Spleen (tissue), 11 donors: ENCODE data around the gene HOXD13. TPM values are rescaled to one million over a fixed set of nuclear protein-coding genes. Genes with fewer than 3 reads are reported as not detected.

ENCODE experiments used
- DNase-seq: peaks from one replicate; pipeline ENCODE4 v3.0.0-alpha.2; 2020
- H3K27ac ChIP-seq, 8 donors: fragments of 200-600 bp; sonication (generic) in 7 of 8; 1 replicate in 4 of 8; 2 replicates in 4 of 8; pipeline versions ENCODE4 v1.5.0 to v1.8.0; 2016 to 2021; ENCODE audit warnings: inconsistent platforms in 4 of 8, mild to moderate bottlenecking in 4 of 8, moderate library complexity in 1 of 8
- H3K27me3 ChIP-seq, 7 donors: fragments of 200-600 bp; sonication (generic) in 6 of 7; replicated peaks in 1 of 7; 1 replicate in 4 of 7; 2 replicates in 3 of 7; pipeline versions ENCODE4 v1.5.0 to v1.8.0; 2016 to 2021; ENCODE audit warnings: inconsistent platforms in 3 of 7, mild to moderate bottlenecking in 1 of 7
- H3K36me3 ChIP-seq, 6 donors: fragments of 200-600 bp; sonication (generic) in 5 of 6; 1 replicate in 4 of 6; 2 replicates in 2 of 6; pipeline versions ENCODE4 v1.5.0 to v1.8.0; 2016 to 2021; ENCODE audit warnings: inconsistent platforms in 2 of 6
- H3K4me1 ChIP-seq, 6 donors: fragments of 200-600 bp; sonication (generic) in 5 of 6; 1 replicate in 3 of 6; 2 replicates in 3 of 6; pipeline versions ENCODE4 v1.5.0 to v1.8.0; 2016 to 2021; ENCODE audit warnings: inconsistent platforms in 3 of 6
- H3K4me3 ChIP-seq, 8 donors: fragments of 200-600 bp; sonication (generic) in 7 of 8; 1 replicate in 4 of 8; 2 replicates in 4 of 8; pipeline versions ENCODE4 v1.5.0 to v1.8.0; 2016 to 2021; ENCODE audit warnings: inconsistent platforms in 4 of 8, mild to moderate bottlenecking in 4 of 8, moderate library complexity in 2 of 8
- H3K9me3 ChIP-seq, 8 donors: fragments of 200-600 bp; sonication (generic) in 7 of 8; 1 replicate in 4 of 8; 2 replicates in 4 of 8; pipeline versions ENCODE4 v1.5.0 to v1.8.0; 2016 to 2021; ENCODE audit warnings: inconsistent platforms in 4 of 8
- CTCF ChIP-seq, 11 experiments: fragments of 200-600 bp in 7 of 11; fragments of 450-650 bp in 4 of 11; sonication (generic) in 4 of 11; IDR thresholded peaks in 8 of 11; conservative IDR thresholded peaks in 3 of 11; 1 replicate in 7 of 11; 2 replicates in 4 of 11; pipeline versions ENCODE4 v1.4.0 to v1.8.0; 2016 to 2021; ENCODE audit warnings: antibody characterized with exemption in 11 of 11, inconsistent platforms in 4 of 11, mild to moderate bottlenecking in 1 of 11
- POLR2A ChIP-seq, 3 donors: fragments of 450-650 bp; IDR thresholded peaks; one replicate each; pipeline ENCODE4 v1.5.1; 2017; ENCODE audit warnings: antibody characterized with exemption in 3 of 3, mild to moderate bottlenecking in 1 of 3
- POLR2AphosphoS5 ChIP-seq, 3 donors: sonication (generic); formaldehyde crosslinking; IDR thresholded peaks; one replicate each; pipeline ENCODE4 v1.5.1; 2017; ENCODE audit warnings: antibody characterized with exemption in 3 of 3
- WGBS, 5 donors: extraction: QIAGEN DNeasy Blood & Tissue Kit in 3 of 5; methylation state at CpG; one replicate each; pipeline versions ENCODE4 v1.1.5 to v1.1.7; 2013 to 2018; 5-methylcytosine and 5-hydroxymethylcytosine counted together
- intact Hi-C: fragments of 100-400 bp; cut with DNase I; formaldehyde crosslinking; loops from one replicate; pipeline ENCODE4 v1.15.0; 2023; ENCODE audit warnings: low total_unique reads
- polyA plus RNA-seq, 3 donors: library from polyadenylated mRNA; stranded (reverse); fragments of 200-250 nt; gene quantifications; one replicate each; pipeline ENCODE4 v1.2.1, GENCODE V29; 2013
- total RNA-seq, 7 donors: library from RNA; depleted of rRNA in 3 of 7; stranded (reverse); fragments of >200 nt in 3 of 7; fragmentation: NEBNext Ultra II Directional in 4 of 7; extraction: Animal tissue kit (Norgen Biotek cat#: 25700) in 4 of 7; gene quantifications; one replicate each; pipeline versions ENCODE4 v1.1.0 to v1.2.1, GENCODE V29; 2016 to 2021
- donor health status: healthy with polysubstance abuse.
- donor health status: DM: no; HTN: no; CAD: no; lungs with moderate emphysema.
- donor health status: DM: no; HTN: no; CAD: no.
- donor health status: Bipolar disorder and iron deficiency.
- donor health status: healthy.
- donor health status: DM: no; HTN: no; CAD: no.
- donor health status: DM: yes; HTN: yes; CAD: no.

HOXD13 gene
- total and polyA plus RNA-seq, 10 donors: not detected

- H3K36me3 ChIP-seq: no peaks in the 10 kb centered on the region
- DNase-seq: no peak
- peaks cover 32 to 100% (median 100%) of the 10 kb centered on the region in 7 donors for H3K27me3 ChIP-seq
- intact Hi-C loops: no loop called here
- H3K4me1 ChIP-seq: peaks cover 13 to 43% (median 28%) of the 10 kb centered on the region in 6 donors
- no peak overlapping the region for H3K27ac ChIP-seq
- no peak overlapping the region for H3K4me3 ChIP-seq
- H3K9me3 ChIP-seq: no peaks in the 10 kb centered on the region
- 12 to 21% (median 19%) methylated on average over 5 of the region's 5 CpGs for WGBS, 5 donors
- TF ChIP-seq POLR2AphosphoS5 (IDR thresholded peaks at IDR 0.05) (no peak), POLR2A (IDR thresholded peaks at IDR 0.05) (no peak), CTCF (IDR thresholded peaks at IDR 0.05 in 8 of 11, conservative IDR thresholded peaks at IDR 0.05 in 3 of 11) (no peak)
These were observed 1.7 kb upstream of the HOXD13 start for GRCh38 chr2:176090862-176091261.

GRCh38 chr2:176091329-176092258 lies 927 bp upstream of the HOXD13 start:
- no peak for TF ChIP-seq POLR2AphosphoS5 (IDR thresholded peaks at IDR 0.05)
- TF ChIP-seq POLR2A (IDR thresholded peaks at IDR 0.05): no peak
- TF ChIP-seq CTCF (IDR thresholded peaks at IDR 0.05 in 8 of 11, conservative IDR thresholded peaks at IDR 0.05 in 3 of 11): no peak
- Histone ChIP-seq H3K27me3 (peaks cover 27 to 100% (median 100%) of the 10 kb centered on the region in 7 donors), H3K36me3 (no peaks in the 10 kb centered on the region), H3K27ac (no peak overlapping the region), H3K4me1 (peaks cover 13 to 43% (median 32%) of the 10 kb centered on the region in 6 donors), H3K4me3 (peak overlapping the region in 1 of 8 donors; percentile 33), H3K9me3 (no peaks in the 10 kb centered on the region)
- intact Hi-C loops: no loop called here
- DNase-seq: no peak
- WGBS, 5 donors: 6 to 12% (median 7%) methylated on average over 31 of the region's 31 CpGs

GRCh38 chr2:176093145-176093897 lies 800 bp downstream of the HOXD13 start:
- no peak overlapping the region for H3K27ac ChIP-seq
- intact Hi-C loops: no loop called here
- peaks cover 12 to 51% (median 42%) of the 10 kb centered on the region in 6 donors for H3K4me1 ChIP-seq
- 3 to 10% (median 6%) methylated on average over 45 to 53 of the region's 53 CpGs for WGBS, 5 donors
- H3K27me3 ChIP-seq: peaks cover 32 to 100% (median 100%) of the 10 kb centered on the region in 7 donors
- no peak for DNase-seq
- TF ChIP-seq POLR2AphosphoS5 (IDR thresholded peaks at IDR 0.05) (no peak), CTCF (IDR thresholded peaks at IDR 0.05 in 8 of 11, conservative IDR thresholded peaks at IDR 0.05 in 3 of 11) (no peak), POLR2A (IDR thresholded peaks at IDR 0.05) (no peak)
- H3K36me3 ChIP-seq: no peaks in the 10 kb centered on the region
- H3K4me3 ChIP-seq: peak overlapping the region in 7 of 8 donors; percentile 2 to 60 (median 29)
- H3K9me3 ChIP-seq: no peaks in the 10 kb centered on the region

GRCh38 chr2:176093898-176094249 lies 1.4 kb downstream of the HOXD13 start:
- no peak overlapping the region for H3K4me3 ChIP-seq

More at GRCh38 chr2:176093898-176094249, 1.4 kb downstream of the HOXD13 start:
- DNase-seq: no peak
- no peaks in the 10 kb centered on the region for H3K9me3 ChIP-seq
- peaks cover 10 to 51% (median 42%) of the 10 kb centered on the region in 6 donors for H3K4me1 ChIP-seq
- no peak overlapping the region for H3K27ac ChIP-seq
- WGBS, 5 donors: 7 to 13% (median 10%) methylated on average over 8 of the region's 8 CpGs
- peaks cover 29 to 100% (median 100%) of the 10 kb centered on the region in 7 donors for H3K27me3 ChIP-seq
- intact Hi-C loops: no loop called here
- H3K36me3 ChIP-seq: no peaks in the 10 kb centered on the region
- TF ChIP-seq POLR2A (IDR thresholded peaks at IDR 0.05): no peak
- no peak for TF ChIP-seq CTCF (IDR thresholded peaks at IDR 0.05 in 8 of 11, conservative IDR thresholded peaks at IDR 0.05 in 3 of 11)
- no peak for TF ChIP-seq POLR2AphosphoS5 (IDR thresholded peaks at IDR 0.05)
